T-cell (primary cell): ENCODE results near the gene SZRD1. TPM values are rescaled to one million over a fixed set of nuclear protein-coding genes. Genes with fewer than 3 reads are reported as not detected.

Experiments used
- ATAC-seq, 4 experiments: fragments of 200-7000 bp in 3 of 4; fragments of 150-1000 bp in 1 of 4; cut with Tn5 transposase; replicated peaks in 1 of 4; 1 replicate in 3 of 4; 2 replicates in 1 of 4; pipeline ENCODE4 v1.10.0; 2021; ENCODE audit warnings: moderate library complexity in 3 of 4, mild to moderate bottlenecking in 2 of 4, moderate number of reproducible peaks in 1 of 4
- CTCF ChIA-PET, 2 donors: fragments of 300-600 bp; sonication (Branson Sonifier 250); formaldehyde crosslinking; loops; one replicate each; lab custom pipeline; 2022; ENCODE audit warnings: antibody characterized with exemption in 2 of 2; lab: Charles Lee
- POLR2A ChIA-PET, 2 donors: fragments of 300-600 bp; sonication (Branson Sonifier 250); formaldehyde crosslinking; loops; one replicate each; lab custom pipeline; 2022; ENCODE audit warnings: antibody characterized with exemption in 2 of 2; lab: Charles Lee
- DNase-seq, 35 experiments: peaks; one replicate each; pipeline versions ENCODE4 v3.0.0 to v3.0.0-alpha.2; 2013 to 2023
- H3K27ac ChIP-seq: one replicate; pipeline ENCODE4 v1.5.1; 2013; ENCODE audit warnings: low read length
- H3K27me3 ChIP-seq, 2 experiments: replicated peaks in 1 of 2; 1 replicate in 1 of 2; 2 replicates in 1 of 2; pipeline versions ENCODE4 v1.6.1 to v1.7.0; 2013; ENCODE audit warnings: low read length in 1 of 2, mixed read lengths in 1 of 2; ENCODE audit not compliant: control insufficient read depth in 2 of 2, insufficient read depth in 2 of 2; ENCODE audit errors: extremely low read depth in 1 of 2
- H3K36me3 ChIP-seq, 2 donors: 1 replicate in 1 of 2; 2 replicates in 1 of 2; pipeline versions ENCODE4 v1.6.1 to v1.7.0; 2013; ENCODE audit warnings: low read length in 1 of 2; ENCODE audit not compliant: control insufficient read depth in 2 of 2, insufficient read depth in 1 of 2; ENCODE audit errors: extremely low read depth in 1 of 2
- H3K4me1 ChIP-seq, 2 experiments: 1 replicate in 1 of 2; 2 replicates in 1 of 2; pipeline versions ENCODE4 v1.6.1 to v1.7.0; 2013; ENCODE audit warnings: low read length in 2 of 2, mixed read lengths in 1 of 2; ENCODE audit not compliant: insufficient read depth in 2 of 2, control insufficient read depth in 1 of 2; ENCODE audit errors: extremely low read depth in 1 of 2
- H3K4me3 ChIP-seq, 2 donors: 1 replicate in 1 of 2; 2 replicates in 1 of 2; pipeline versions ENCODE4 v1.5.1 to v1.7.0; 2013; ENCODE audit warnings: mild to moderate bottlenecking in 2 of 2, low read length in 1 of 2, moderate library complexity in 1 of 2; ENCODE audit not compliant: control insufficient read depth in 1 of 2; ENCODE audit errors: extremely low read depth in 1 of 2
- H3K9me3 ChIP-seq: 2 replicates; pipeline ENCODE4 v1.7.0; 2013
- H3K27ac Mint-ChIP-seq, 2 donors: one replicate each; pipeline ENCODE4 v1.8.0; 2020 to 2021; ENCODE audit warnings: mild to moderate bottlenecking in 2 of 2, mixed read lengths in 2 of 2
- H3K27me3 Mint-ChIP-seq, 2 donors: one replicate each; pipeline ENCODE4 v1.8.0; 2021 to 2022; ENCODE audit warnings: mixed read lengths in 2 of 2
- H3K36me3 Mint-ChIP-seq: one replicate; pipeline ENCODE4 v1.8.0; 2021; ENCODE audit warnings: mixed read lengths
- H3K4me1 Mint-ChIP-seq, 3 donors: one replicate each; pipeline ENCODE4 v1.8.0; 2020 to 2022; ENCODE audit warnings: mixed read lengths in 3 of 3, mild to moderate bottlenecking in 1 of 3
- H3K4me3 Mint-ChIP-seq, 3 donors: one replicate each; pipeline ENCODE4 v1.8.0; 2020 to 2022; ENCODE audit warnings: mild to moderate bottlenecking in 3 of 3, mixed read lengths in 3 of 3, moderate library complexity in 3 of 3
- H3K9me3 Mint-ChIP-seq, 3 donors: one replicate each; pipeline ENCODE4 v1.8.0; 2020 to 2022; ENCODE audit warnings: mixed read lengths in 3 of 3
- WGBS: methylation state at CpG from one replicate; pipeline ENCODE4 v1.1.5; 2013; ENCODE audit warnings: missing lambda C conversion rate; ENCODE audit not compliant: insufficient coverage; 5-methylcytosine and 5-hydroxymethylcytosine counted together
- total RNA-seq, 35 experiments: library from RNA in 6 of 35; stranded (reverse) in 6 of 35; fragments of 120-200 nt in 1 of 35; gene quantifications; one replicate each; pipeline versions ENCODE4 v1.2.1 to v1.2.4 and lab custom pipeline; 2013 to 2026

SZRD1 gene
- total RNA-seq, 5 donors from 2014 or later (not counting 1 experiment from before 2014, with no cell fraction given) = 87.2 to 122 (median 106) TPM

GRCh38 chr1:16398371-16398953, 31.4 kb downstream of the SZRD1 start:
- Histone ChIP-seq H3K27ac (no peak overlapping the region), H3K27me3 (no peaks in the 10 kb centered on the region), H3K36me3 (peaks cover 10 to 51% of the 10 kb centered on the region in 2 donors), H3K4me1 (peaks cover 0 to under 1% of the 10 kb centered on the region in 2 experiments), H3K4me3 (no peak overlapping the region), H3K9me3 (no peaks in the 10 kb centered on the region)
- DNase-seq (no peak), ATAC-seq (no peak)
- Mint-ChIP-seq H3K27me3 (no peaks in the 10 kb centered on the region), H3K27ac (peak overlapping the region in 1 of 2 donors; percentile 28), H3K9me3 (no peaks in the 10 kb centered on the region), H3K36me3 (peaks cover 15% of the 10 kb centered on the region), H3K4me3 (no peak overlapping the region), H3K4me1 (peaks cover 2 to 6% (median 5%) of the 10 kb centered on the region in 3 donors)
- 96% methylated on average over 4 of the region's 5 CpGs for WGBS
- CTCF ChIA-PET = no interaction called here
- POLR2A ChIA-PET = no interaction called here

- Histone ChIP-seq H3K4me3 (no peak overlapping the region), H3K36me3 (peaks cover 4 to 9% of the 10 kb centered on the region in 2 donors), H3K4me1 (no peaks in the 10 kb centered on the region), H3K9me3 (no peaks in the 10 kb centered on the region), H3K27ac (no peak overlapping the region), H3K27me3 (no peaks in the 10 kb centered on the region)
- H3K27ac Mint-ChIP-seq = no peak overlapping the region
- ATAC-seq (no peak), DNase-seq (no peak)
- H3K9me3 Mint-ChIP-seq = no peaks in the 10 kb centered on the region
- no peaks in the 10 kb centered on the region for H3K36me3 Mint-ChIP-seq
- no peaks in the 10 kb centered on the region for H3K27me3 Mint-ChIP-seq
- ChIA-PET CTCF (no interaction called here), POLR2A (no interaction called here)
- no peaks in the 10 kb centered on the region for H3K4me1 Mint-ChIP-seq
- 93% methylated on average over 9 of the region's 10 CpGs for WGBS
- no peak overlapping the region for H3K4me3 Mint-ChIP-seq
Measured at GRCh38 chr1:16402742-16403141, 35.7 kb downstream of the SZRD1 start.

DNA sequence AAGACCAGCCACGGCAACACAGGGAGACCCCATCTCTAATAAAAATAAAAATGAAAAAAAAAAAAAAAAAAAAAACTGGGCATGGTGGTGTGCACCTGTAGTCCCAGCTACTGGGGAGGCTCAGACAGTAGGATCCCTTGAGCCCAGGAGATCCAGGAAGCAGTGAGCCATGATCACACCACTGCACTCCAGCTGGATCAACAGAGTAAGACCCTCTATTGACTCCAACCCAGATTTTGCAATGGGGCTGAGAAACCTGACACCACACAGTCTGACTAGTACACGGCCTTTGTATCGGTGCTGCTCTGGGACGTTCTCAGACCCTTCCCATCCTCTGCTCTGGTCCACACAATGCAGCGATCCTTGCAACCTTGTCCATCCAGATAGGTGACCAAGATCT, 38.4 kb downstream of the SZRD1 start:
- WGBS = 85% methylated on average over 4 of the region's 5 CpGs
- no peak for ATAC-seq
- Mint-ChIP-seq H3K9me3 (no peaks in the 10 kb centered on the region), H3K27ac (no peak overlapping the region), H3K36me3 (no peaks in the 10 kb centered on the region), H3K4me1 (no peaks in the 10 kb centered on the region), H3K4me3 (no peak overlapping the region), H3K27me3 (peaks cover 0 to 1% of the 10 kb centered on the region in 2 donors)
- H3K9me3 ChIP-seq = no peaks in the 10 kb centered on the region
- H3K27me3 ChIP-seq = peaks cover 0 to 6% of the 10 kb centered on the region in 2 experiments
- no peak overlapping the region for H3K4me3 ChIP-seq
- POLR2A ChIA-PET = no interaction called here
- CTCF ChIA-PET = no interaction called here
- no peak for DNase-seq
- H3K27ac ChIP-seq = no peak overlapping the region
- H3K4me1 ChIP-seq = no peaks in the 10 kb centered on the region
- H3K36me3 ChIP-seq = no peaks in the 10 kb centered on the region

DNA sequence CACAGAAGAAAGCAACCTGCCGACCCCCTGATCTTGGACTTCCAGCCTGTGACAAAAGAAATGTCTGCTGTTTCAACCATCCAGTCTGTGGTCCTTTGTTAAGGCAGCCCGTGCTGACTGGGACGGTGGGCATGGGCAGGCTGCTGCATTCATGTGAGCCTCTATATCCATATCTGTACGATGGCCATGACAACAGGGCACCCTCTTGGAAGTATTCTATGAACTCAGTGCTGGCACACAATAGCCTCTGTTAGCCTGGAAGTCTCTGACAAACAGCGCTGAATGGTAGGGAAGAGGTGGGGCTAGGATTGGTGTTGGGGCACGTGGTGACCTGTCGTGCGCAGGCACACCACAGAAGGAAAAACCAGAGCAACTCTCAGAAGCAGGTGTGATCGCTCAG, 39.8 kb downstream of the SZRD1 start:
- H3K36me3 ChIP-seq = no peaks in the 10 kb centered on the region
- POLR2A ChIA-PET = no interaction called here
- Mint-ChIP-seq H3K27me3 (peaks cover 0 to 1% of the 10 kb centered on the region in 2 donors), H3K9me3 (no peaks in the 10 kb centered on the region), H3K4me1 (no peaks in the 10 kb centered on the region), H3K36me3 (no peaks in the 10 kb centered on the region), H3K4me3 (no peak overlapping the region), H3K27ac (no peak overlapping the region)
- no peaks in the 10 kb centered on the region for H3K4me1 ChIP-seq
- no peak overlapping the region for H3K27ac ChIP-seq
- WGBS = 91% methylated on average over 6 of the region's 9 CpGs
- no peaks in the 10 kb centered on the region for H3K9me3 ChIP-seq
- ATAC-seq = no peak
- CTCF ChIA-PET = no interaction called here
- H3K27me3 ChIP-seq = peaks cover 0 to 6% of the 10 kb centered on the region in 2 experiments
- DNase-seq = no peak
- no peak overlapping the region for H3K4me3 ChIP-seq

DNA sequence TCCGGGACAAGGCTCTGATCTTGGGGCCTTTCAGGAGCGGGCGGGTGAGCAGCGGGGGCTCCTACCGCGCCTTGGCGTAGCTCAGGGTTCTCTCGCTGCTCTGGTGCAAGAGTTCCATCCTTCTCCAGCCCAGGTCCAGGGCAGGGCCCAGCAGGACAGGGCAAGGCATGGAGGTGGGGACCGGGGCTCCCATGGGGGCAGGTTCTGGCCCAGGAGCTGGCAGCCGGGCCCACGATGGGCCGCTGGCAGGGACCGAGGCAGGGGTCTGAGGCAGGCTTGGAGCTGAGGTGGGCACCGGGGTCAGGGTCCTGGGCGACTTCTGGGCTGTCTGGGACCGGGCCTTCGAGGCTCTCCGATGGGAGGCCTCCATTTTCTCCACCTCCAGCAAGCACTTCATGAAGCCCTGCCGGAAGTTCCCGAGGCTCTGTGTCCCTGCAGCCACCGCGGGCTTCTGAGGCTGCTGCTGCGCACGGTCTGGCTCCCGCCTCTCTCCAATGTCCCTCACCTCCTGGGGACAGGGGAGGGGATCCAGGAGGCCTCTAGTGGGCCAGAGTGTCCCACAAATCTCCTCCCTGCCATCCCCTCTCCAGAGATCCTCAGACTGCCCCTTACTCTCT, 42.6 kb downstream of the SZRD1 start:
- Mint-ChIP-seq H3K27me3 (peaks cover 0 to 1% of the 10 kb centered on the region in 2 donors), H3K4me1 (no peaks in the 10 kb centered on the region), H3K27ac (no peak overlapping the region), H3K4me3 (no peak overlapping the region), H3K36me3 (no peaks in the 10 kb centered on the region), H3K9me3 (no peaks in the 10 kb centered on the region)
- Histone ChIP-seq H3K4me1 (no peaks in the 10 kb centered on the region), H3K36me3 (no peaks in the 10 kb centered on the region), H3K9me3 (no peaks in the 10 kb centered on the region), H3K27ac (no peak overlapping the region), H3K4me3 (no peak overlapping the region), H3K27me3 (peaks cover 0 to 6% of the 10 kb centered on the region in 2 experiments)
- POLR2A ChIA-PET = no interaction called here
- 89% methylated on average over 8 of the region's 25 CpGs for WGBS
- DNase-seq = no peak
- CTCF ChIA-PET = no interaction called here
- ATAC-seq = peak in 1 of 4 experiments; percentile 28

DNA sequence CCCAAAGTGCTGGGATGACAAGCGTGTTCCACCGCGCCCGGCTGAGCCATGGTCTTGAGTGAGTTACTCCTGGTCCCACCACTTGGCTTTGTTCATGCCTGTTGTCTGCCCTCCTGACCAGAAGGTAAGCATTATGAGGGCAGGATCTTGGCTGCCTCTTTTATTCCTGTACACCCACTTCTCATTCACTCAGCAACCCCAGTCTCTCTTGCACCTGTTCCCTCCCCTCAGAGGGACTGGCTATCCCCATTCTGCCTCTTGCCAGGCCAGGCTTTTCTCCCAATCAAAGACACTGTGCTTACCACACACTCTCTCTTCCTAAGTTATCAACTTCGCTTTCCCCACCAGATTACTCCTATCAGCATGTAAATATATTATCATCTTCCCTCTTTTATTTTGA, 43.8 kb downstream of the SZRD1 start:
- POLR2A ChIA-PET = no interaction called here
- no peak for ATAC-seq
- peaks cover 0 to 9% of the 10 kb centered on the region in 2 experiments for H3K27me3 ChIP-seq
- H3K4me1 Mint-ChIP-seq = no peaks in the 10 kb centered on the region
- no peak overlapping the region for H3K4me3 ChIP-seq
- H3K27ac Mint-ChIP-seq = no peak overlapping the region
- no peaks in the 10 kb centered on the region for H3K36me3 ChIP-seq
- 98% methylated on average over 4 of the region's 5 CpGs for WGBS
- H3K27me3 Mint-ChIP-seq = peaks cover 0 to 1% of the 10 kb centered on the region in 2 donors
- CTCF ChIA-PET = no interaction called here
- H3K9me3 ChIP-seq = no peaks in the 10 kb centered on the region
- DNase-seq = no peak
- no peaks in the 10 kb centered on the region for H3K4me1 ChIP-seq
- H3K27ac ChIP-seq = no peak overlapping the region
- H3K36me3 Mint-ChIP-seq = no peaks in the 10 kb centered on the region
- H3K9me3 Mint-ChIP-seq = no peaks in the 10 kb centered on the region
- no peak overlapping the region for H3K4me3 Mint-ChIP-seq
